IPS-20b (cell line): Measurements from ENCODE around the gene IL21R.
"Not testable (repeated sequence)": the region's sequence is repeated elsewhere in the genome, so short reads cannot be mapped to it uniquely, and the experiment has no call there.

ENCODE experiments used
- H3K27ac ChIP-seq: one replicate; pipeline ENCODE4 v1.5.1; 2013; ENCODE audit warnings: low read length
- H3K27me3 ChIP-seq: 2 replicates; pipeline ENCODE4 v1.6.1; 2013; ENCODE audit warnings: mild to moderate bottlenecking, low read length, inconsistent platforms; ENCODE audit not compliant: insufficient read depth
- H3K36me3 ChIP-seq: 2 replicates; pipeline ENCODE4 v1.6.1; 2013; ENCODE audit warnings: low read depth, mild to moderate bottlenecking, inconsistent platforms, low read length, moderate library complexity; ENCODE audit not compliant: insufficient read depth
- H3K4me1 ChIP-seq: 2 replicates; pipeline ENCODE4 v1.6.1; 2013; ENCODE audit warnings: mild to moderate bottlenecking, control low read depth, inconsistent platforms, low read length, moderate library complexity; ENCODE audit not compliant: insufficient read depth
- H3K4me3 ChIP-seq: 2 replicates; pipeline ENCODE4 v1.5.1; 2013; ENCODE audit warnings: mild to moderate bottlenecking, low read length, inconsistent platforms
- H3K9ac ChIP-seq: 2 replicates; pipeline ENCODE4 v1.6.1; 2013; ENCODE audit warnings: low read depth, mild to moderate bottlenecking, inconsistent platforms, low read length, moderate library complexity
- H3K9me3 ChIP-seq: 2 replicates; pipeline ENCODE4 v1.6.1; 2013; ENCODE audit warnings: mild to moderate bottlenecking, low read depth, low read length, inconsistent platforms; ENCODE audit not compliant: insufficient read depth

Gene IL21R

DNA sequence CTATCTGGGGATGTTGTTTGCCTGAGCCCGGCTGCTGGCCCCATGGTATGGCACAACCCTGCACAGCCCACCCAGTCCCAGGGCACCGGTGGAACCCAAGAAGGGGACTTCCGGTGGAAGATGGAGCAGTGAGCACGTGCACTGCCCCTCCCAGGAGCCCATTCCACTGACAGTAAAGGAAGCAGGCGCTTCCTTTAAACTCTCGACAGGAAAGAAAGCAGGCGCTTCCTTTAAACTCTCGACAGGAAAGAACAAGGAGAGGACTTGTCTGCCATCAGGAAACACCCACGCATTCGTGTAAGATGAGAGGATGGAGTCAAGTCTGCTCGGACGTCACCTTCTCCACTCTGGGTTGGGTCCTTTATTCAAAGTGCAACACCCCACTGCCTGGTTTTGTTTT lies 53.7 kb downstream of the IL21R start:
- Histone ChIP-seq H3K9ac (no peak overlapping the region), H3K36me3 (peaks cover 11% of the 10 kb centered on the region; the same call in 1 of the 2 replicates), H3K9me3 (no peaks in the 10 kb centered on the region), H3K4me3 (no peak overlapping the region), H3K27ac (no peak overlapping the region), H3K27me3 (no peaks in the 10 kb centered on the region), H3K4me1 (no peaks in the 10 kb centered on the region)

DNA sequence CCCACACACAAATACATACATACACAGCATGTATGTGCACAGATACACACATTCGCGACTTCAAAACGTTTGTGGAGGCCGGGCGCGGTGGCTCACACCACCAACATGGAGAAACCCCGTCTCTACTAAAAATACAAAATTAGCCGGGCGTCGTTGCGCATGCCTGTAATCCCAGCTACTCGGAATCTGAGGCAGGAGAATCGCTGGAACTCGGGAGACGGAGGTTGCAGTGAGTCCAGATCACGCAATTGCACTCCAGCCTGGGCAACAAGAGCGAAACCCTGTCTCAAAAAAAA lies 55.6 kb downstream of the IL21R start:
- H3K4me3 ChIP-seq, H3K9ac ChIP-seq: not testable (repeated sequence)

DNA sequence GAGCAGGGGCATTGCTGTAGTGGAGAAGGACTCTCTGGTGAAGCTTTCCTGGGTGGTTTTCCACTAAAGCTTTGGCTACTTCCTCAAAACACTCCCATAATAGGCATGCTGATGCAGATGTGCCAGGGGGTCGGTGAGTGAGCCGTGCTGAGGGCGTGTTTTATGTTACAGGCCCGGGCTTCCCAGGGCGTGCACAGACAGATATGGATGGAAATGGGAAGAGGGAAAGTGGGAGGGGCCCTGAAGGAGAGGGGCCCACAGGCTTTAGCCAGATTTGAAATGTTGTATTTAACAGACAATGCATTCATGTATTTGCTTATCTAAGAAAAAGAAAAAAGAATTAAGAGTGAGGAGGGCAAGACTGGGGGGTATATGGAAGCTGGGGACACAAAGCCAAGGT lies 56.3 kb downstream of the IL21R start:
- Histone ChIP-seq H3K27ac (no peak overlapping the region), H3K9ac (no peak overlapping the region), H3K9me3 (no peaks in the 10 kb centered on the region), H3K36me3 (peaks cover 36% of the 10 kb centered on the region), H3K27me3 (no peaks in the 10 kb centered on the region), H3K4me3 (no peak overlapping the region), H3K4me1 (no peaks in the 10 kb centered on the region)

More for the DNA sequence above, 55.6 kb downstream of the IL21R start:
- H3K9me3 ChIP-seq, H3K27ac ChIP-seq, H3K4me1 ChIP-seq, H3K27me3 ChIP-seq: not testable (repeated sequence)
- peaks cover 29% of the 10 kb centered on the region for H3K36me3 ChIP-seq

DNA sequence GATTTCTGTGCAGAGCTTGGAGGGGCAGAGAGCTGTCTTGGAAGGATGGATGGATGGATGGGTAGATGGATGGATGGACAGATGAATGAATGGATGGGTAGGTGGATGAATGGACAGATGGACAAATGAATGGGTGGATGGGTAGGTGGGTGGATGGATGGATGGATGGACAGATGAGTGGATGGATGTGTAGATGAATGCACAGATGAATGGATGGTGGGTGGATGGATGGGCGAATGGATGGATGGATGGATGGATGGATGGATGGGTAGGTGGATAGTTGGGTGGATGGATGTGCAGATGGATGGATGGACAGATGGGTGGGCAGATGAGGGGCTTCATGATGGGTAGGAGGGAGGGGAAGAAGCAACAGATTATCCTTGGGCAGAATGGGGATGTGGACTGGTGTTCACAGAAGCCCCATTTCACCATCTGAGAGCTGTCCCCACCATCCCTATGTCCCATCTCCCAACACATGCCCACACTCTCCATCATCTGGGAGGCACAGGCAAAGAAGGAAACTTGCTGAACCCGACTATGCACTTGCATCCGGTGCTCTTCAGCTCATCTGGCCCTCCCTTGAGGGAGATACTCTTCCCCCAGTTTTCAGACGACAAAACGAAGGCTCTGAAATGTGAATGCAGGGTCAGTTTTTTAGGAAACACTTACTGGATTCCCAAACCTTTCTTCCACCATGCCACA lies 57.2 kb downstream of the IL21R start:
- H3K9ac ChIP-seq = no peak overlapping the region
- H3K36me3 ChIP-seq = peaks cover 44% of the 10 kb centered on the region
- H3K27me3 ChIP-seq = no peaks in the 10 kb centered on the region
- H3K4me3 ChIP-seq = no peak overlapping the region
- no peaks in the 10 kb centered on the region for H3K4me1 ChIP-seq
- H3K9me3 ChIP-seq = no peaks in the 10 kb centered on the region
- no peak overlapping the region for H3K27ac ChIP-seq

DNA sequence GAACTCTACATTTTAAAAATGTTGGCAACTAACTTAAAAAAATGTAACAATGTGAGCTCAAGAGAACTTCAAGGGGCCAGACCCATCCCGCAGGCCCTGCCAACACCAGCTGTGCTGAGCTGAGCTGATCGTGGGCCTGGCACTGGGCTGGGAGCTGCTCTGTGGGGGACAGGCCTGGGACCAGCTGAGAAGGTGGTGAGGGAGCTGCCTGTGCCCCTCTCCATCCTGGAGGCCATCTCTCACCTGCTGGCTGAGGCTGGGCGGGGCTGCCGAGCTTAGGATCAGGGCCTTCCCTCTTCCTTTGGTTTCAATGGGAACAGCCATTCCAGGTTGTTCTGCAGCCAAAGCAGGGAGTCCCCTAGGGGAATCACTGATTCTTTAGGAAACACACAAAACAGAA lies 58.2 kb downstream of the IL21R start:
- Histone ChIP-seq H3K36me3 (peaks cover 55% of the 10 kb centered on the region), H3K27ac (no peak overlapping the region), H3K9ac (no peak overlapping the region), H3K9me3 (no peaks in the 10 kb centered on the region), H3K4me3 (no peak overlapping the region), H3K4me1 (no peaks in the 10 kb centered on the region), H3K27me3 (no peaks in the 10 kb centered on the region)

DNA sequence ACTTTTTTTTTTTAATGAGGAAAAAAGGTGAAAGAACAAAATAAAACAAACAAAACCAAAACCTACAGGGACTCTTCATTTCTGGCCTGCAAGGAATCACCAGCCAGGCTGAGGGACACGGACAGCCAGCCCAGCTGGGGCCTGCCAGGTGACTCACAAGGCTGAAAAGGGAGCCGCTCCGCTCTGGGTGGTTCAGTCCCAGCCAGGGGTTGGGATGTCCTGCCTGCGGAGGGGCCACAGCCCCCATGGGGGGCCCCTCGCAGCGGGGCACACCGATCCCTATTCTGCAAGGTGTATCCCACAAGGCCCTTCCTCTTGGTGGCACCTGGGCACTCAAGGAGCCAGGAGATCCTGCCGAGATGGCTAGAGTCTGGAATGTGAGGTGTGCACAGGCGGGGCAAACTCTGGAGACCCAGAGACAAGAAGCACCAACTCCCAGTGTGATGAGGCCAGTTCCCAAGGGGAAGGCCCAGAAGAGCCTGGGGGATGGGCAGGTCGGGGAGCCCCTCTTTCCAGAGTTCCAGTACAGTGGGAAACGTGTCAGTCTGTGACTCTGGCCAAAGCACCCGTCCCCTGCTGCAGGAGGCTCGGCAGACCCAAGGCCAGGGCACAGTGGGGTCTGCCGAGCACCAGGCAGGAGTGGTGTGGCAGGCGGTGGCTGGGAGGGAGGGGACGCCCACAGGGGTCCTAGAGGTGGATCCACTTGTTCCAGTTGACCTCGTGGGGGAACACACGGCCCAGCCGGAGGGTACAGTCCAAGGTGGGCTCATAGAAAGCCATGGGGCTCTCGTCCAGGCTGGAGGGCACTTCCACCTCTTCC lies 58.9 kb downstream of the IL21R start:
- H3K4me3 ChIP-seq = no peak overlapping the region
- no peaks in the 10 kb centered on the region for H3K9me3 ChIP-seq
- no peak overlapping the region for H3K27ac ChIP-seq
- H3K27me3 ChIP-seq = no peaks in the 10 kb centered on the region
- H3K9ac ChIP-seq = no peak overlapping the region
- H3K36me3 ChIP-seq = peaks cover 61% of the 10 kb centered on the region
- no peaks in the 10 kb centered on the region for H3K4me1 ChIP-seq

DNA sequence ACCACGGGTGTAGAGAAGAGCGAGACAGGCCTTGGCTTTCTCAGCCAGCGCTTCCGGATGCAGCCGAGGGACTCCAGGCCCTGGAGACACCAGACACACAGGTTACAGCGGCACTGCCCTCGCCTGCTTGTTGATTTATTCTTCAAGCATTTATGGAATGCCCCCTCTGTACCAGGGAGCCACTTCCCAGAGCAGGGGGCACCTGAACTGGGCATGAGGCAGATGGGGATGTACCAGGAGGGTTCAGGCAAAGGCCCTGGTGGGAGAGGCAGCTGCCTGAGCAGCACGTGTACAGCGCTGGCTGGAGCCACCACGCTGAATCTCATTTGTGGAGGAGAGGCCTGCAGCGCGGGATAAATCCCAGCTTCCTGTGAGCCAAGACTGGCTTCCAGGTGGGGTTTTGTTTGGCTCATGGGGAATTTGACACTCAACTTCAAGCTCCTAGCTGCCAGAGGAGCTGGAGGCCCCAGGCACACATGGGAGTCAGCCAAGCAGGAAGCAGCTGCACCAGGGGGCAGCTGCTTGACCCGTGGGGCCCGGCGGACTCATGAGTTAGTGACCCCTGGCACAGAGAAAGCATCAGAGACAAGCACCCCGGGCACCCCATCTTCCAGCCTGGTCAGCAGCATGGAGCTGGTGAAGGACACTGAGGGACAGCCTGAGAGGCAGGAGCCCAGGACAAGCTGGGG lies 59.7 kb downstream of the IL21R start:
- Histone ChIP-seq H3K9ac (no peak overlapping the region), H3K27ac (no peak overlapping the region), H3K4me3 (no peak overlapping the region), H3K36me3 (peaks cover 69% of the 10 kb centered on the region), H3K9me3 (no peaks in the 10 kb centered on the region), H3K27me3 (no peaks in the 10 kb centered on the region), H3K4me1 (no peaks in the 10 kb centered on the region)

DNA sequence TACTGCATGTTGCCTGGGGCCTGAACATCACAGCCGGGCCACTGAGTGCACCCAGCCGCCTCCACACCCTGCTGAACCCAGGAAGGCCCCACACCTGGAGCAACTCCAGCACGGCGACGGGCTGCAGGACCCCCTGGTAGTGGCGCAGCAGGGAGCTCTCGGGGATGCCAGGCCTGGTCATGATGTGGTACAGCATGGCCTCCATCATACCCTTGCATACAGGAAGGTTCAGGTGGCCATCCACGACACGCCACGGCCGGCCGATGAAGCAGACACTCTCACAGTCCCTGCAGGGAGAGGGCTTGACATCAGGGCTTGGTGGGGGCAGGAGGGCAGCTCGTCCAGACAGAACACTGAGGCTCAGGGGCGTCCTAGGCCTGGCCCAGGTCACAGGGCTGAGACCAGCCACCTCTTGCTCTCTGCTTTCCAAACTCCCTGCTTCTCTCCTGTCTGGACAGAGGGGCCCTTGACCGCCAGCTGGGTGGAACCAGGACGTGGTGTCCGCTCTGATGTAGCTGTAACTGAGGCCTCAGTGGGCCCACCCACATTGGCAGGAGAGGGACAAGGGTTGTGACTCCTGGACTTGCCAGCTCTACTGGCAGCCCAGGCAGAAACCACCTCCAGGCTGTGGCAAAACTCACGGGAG lies 60.3 kb downstream of the IL21R start:
- Histone ChIP-seq H3K4me1 (no peaks in the 10 kb centered on the region), H3K36me3 (peaks cover 76% of the 10 kb centered on the region), H3K27me3 (no peaks in the 10 kb centered on the region), H3K27ac (no peak overlapping the region), H3K9ac (no peak overlapping the region), H3K4me3 (no peak overlapping the region), H3K9me3 (no peaks in the 10 kb centered on the region)

DNA sequence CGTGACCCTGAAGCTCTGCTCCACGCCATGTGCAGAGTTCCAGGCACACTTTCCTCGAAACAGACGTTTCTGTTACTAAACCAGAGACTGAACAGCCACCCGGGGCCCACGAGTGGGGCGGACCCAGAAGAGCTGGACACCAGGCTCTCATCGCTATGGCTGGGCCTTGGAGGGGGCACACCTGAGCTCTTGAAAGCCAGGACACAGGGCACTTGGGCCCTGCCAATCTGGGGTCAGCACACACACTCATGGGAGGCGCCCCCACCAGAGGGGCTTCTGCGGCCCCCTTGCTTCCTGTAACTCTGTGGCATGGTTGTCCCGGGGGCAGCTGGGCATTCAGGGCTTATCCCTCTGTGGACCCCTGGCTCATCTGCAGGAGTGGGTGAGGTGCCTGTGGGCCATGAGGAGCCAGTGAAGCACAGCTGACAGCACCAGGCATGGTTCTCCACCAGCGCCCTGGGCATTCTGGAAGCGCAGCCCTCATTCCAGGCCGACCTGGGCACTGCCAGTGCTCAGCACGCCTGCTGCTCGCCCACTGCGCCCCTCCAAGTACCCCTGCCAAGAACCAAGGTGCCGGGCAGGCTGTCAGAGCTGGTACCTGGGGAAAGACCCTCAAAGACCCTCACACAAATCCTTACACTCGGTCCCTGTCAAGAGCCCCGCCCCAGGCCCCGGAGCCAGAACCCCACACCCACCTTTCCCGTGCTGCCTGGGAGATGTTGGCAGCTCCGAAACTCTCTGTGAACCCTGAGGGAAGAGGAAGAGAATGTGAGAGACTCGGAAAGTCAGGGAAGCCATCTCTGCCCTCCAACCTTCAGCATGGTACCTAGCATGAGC lies 61.1 kb downstream of the IL21R start:
- peaks cover 83% of the 10 kb centered on the region for H3K36me3 ChIP-seq
- no peak overlapping the region for H3K9ac ChIP-seq
- no peak overlapping the region for H3K4me3 ChIP-seq
- no peaks in the 10 kb centered on the region for H3K4me1 ChIP-seq
- H3K9me3 ChIP-seq = no peaks in the 10 kb centered on the region
- H3K27me3 ChIP-seq = no peaks in the 10 kb centered on the region
- no peak overlapping the region for H3K27ac ChIP-seq

DNA sequence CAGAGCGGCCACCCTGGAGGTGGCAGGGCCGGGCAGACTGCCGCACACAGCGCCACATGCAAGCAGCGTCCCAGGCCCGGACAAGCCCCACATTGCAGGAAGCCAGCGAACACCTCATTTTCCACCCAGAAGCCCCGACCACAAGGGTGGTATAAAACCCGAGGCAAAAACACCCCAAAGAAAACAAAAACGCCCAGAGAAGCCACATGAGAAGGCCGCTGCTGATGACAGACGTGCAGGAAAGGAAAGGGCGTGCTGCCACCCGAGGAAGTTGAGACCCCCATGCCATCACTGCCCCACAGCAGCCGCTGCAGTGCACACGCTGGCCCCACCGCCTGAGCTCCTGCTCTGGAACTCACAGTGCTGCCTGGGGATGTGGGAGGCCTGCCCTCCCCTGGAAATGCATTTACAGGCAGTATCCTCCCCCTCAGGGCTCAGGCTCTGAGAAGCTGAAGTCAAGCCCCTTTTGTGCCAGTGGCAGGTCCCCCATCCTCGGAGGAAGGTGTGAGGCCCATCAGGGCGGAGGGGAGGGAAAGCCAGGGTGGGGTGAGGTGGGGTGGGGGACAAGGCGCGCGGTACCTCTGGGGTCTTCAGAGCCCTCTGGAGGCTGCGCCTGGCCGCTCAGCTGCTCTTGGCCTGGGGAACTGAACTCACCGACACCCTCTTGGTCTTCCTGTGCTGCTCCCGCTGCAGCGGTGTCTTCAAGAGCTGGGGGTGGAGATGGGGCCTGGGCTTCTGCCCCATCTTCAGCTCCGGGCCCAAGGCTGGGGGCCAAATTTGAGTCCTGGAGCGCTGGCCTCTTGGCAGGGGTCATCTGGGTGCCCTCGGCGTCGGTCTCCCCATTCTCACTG lies 62.0 kb downstream of the IL21R start:
- peaks cover 92% of the 10 kb centered on the region for H3K36me3 ChIP-seq
- H3K27me3 ChIP-seq = no peaks in the 10 kb centered on the region
- H3K27ac ChIP-seq = no peak overlapping the region
- no peaks in the 10 kb centered on the region for H3K4me1 ChIP-seq
- H3K9ac ChIP-seq = no peak overlapping the region
- no peaks in the 10 kb centered on the region for H3K9me3 ChIP-seq
- no peak overlapping the region for H3K4me3 ChIP-seq
